GM12892 (cell line): Measurements from ENCODE around the gene PITPNM2.

Experiments
- POLR2A ChIP-seq: IDR thresholded peaks from 2 replicates; pipeline ENCODE4 v1.6.1; 2011; ENCODE audit warnings: low read depth, low read length, control low read depth
- POLR2AphosphoS5 ChIP-seq: IDR thresholded peaks from 2 replicates; pipeline ENCODE4 v1.6.1; 2011; ENCODE audit warnings: low read depth, low read length, control low read depth
- TAF1 ChIP-seq: IDR thresholded peaks from 2 replicates; pipeline ENCODE4 v1.6.1; 2011; ENCODE audit warnings: low read depth, mild to moderate bottlenecking, control low read depth, low read length, borderline replicate concordance

DNA sequence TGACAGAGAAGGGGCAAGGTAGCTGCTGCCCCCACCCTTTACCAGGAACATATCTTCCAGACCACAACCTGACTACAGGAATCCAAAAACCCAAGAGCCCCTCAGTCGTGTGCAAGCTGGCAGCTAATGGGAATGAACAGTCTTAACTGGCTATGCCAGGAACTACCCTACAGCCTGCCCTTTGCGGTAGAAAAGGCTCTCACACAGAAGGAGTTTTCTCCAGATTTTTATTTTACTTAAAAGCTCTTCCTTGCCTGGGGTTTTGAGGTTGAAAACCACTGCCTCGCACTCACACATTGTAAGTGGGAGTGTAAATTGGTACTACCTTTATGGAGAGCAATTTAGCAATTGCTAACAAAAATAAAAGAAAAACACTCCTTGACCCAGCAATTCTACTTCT lies 28.3 kb downstream of the PITPNM2 start:
- TF ChIP-seq POLR2AphosphoS5 = no peak
- TF ChIP-seq POLR2A = no peak
- no peak for TF ChIP-seq TAF1
